A673 (cell line): ENCODE results near the gene ARF3.

ENCODE experiments used
- EZH2 ChIP-seq: fragments of 200-600 bp; sonication (generic); IDR thresholded peaks from 2 replicates; pipeline ENCODE4 v1.6.1; 2017; ENCODE audit warnings: borderline replicate concordance, low read depth, mild to moderate bottlenecking, mixed read lengths, antibody characterized with exemption, low read length; ENCODE audit not compliant: poor library complexity, severe bottlenecking
- TF ChIP-seq, protein P1 (sequence below): fragments of 300-800, 200-600 bp; sonication (generic); conservative IDR thresholded peaks from 2 replicates; pipeline ENCODE4 v1.5.1; 2017; ENCODE audit warnings: low read depth, mild to moderate bottlenecking, antibody characterized with exemption, low read length, moderate library complexity, mixed read lengths

DNA sequence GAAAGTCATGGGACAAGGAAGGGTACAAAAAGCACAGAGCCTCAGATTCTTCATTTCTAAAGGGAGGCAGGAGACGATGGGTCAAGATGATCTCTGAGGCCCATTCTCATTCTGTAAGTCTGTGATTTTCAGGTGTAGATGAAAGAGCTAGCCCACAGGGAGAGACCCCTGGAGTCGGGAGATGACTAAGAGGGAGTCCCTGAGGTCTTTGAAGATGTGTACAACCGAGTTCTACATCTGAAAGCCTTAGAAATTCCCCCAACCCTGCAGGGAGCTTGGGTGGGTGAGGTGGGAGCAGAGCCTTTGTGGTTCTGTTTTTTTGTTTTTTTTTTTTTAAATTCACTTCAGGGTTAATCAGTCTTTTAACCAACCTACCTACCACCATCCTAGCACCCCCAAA, 11.2 kb upstream of the ARF3 start:
- TF ChIP-seq, protein P1, sequence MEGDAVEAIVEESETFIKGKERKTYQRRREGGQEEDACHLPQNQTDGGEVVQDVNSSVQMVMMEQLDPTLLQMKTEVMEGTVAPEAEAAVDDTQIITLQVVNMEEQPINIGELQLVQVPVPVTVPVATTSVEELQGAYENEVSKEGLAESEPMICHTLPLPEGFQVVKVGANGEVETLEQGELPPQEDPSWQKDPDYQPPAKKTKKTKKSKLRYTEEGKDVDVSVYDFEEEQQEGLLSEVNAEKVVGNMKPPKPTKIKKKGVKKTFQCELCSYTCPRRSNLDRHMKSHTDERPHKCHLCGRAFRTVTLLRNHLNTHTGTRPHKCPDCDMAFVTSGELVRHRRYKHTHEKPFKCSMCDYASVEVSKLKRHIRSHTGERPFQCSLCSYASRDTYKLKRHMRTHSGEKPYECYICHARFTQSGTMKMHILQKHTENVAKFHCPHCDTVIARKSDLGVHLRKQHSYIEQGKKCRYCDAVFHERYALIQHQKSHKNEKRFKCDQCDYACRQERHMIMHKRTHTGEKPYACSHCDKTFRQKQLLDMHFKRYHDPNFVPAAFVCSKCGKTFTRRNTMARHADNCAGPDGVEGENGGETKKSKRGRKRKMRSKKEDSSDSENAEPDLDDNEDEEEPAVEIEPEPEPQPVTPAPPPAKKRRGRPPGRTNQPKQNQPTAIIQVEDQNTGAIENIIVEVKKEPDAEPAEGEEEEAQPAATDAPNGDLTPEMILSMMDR, result no peak
- no peak for TF ChIP-seq EZH2
